WTC11 (cell line): ENCODE measurements around the gene EEFSEC.

Experiments
- AFF4 ChIP-seq: sonication (generic); formaldehyde crosslinking; IDR thresholded peaks from 2 replicates; pipeline ENCODE4 v1.8.1; 2023; ENCODE audit warnings: mild to moderate bottlenecking, missing genetic modification reagents, borderline replicate concordance
- ATF1 ChIP-seq: sonication (generic); formaldehyde crosslinking; IDR thresholded peaks from 2 replicates; pipeline ENCODE4 v1.8.1; 2023; ENCODE audit warnings: mild to moderate bottlenecking, moderate library complexity, missing genetic modification reagents
- CREB1 ChIP-seq: sonication (generic); formaldehyde crosslinking; IDR thresholded peaks from 2 replicates; pipeline ENCODE4 v1.8.0; 2023; ENCODE audit warnings: mild to moderate bottlenecking, missing genetic modification reagents
- CREM ChIP-seq: sonication (generic); formaldehyde crosslinking; IDR thresholded peaks from 2 replicates; pipeline ENCODE4 v1.8.1; 2022; ENCODE audit warnings: mild to moderate bottlenecking, missing genetic modification reagents, moderate library complexity
- CTCF ChIP-seq: fragments of 200-600 bp; IDR thresholded peaks from 2 replicates; pipeline ENCODE4 v1.8.0; 2022; ENCODE audit warnings: antibody characterized with exemption
- E2F1 ChIP-seq: sonication (generic); formaldehyde crosslinking; IDR thresholded peaks from 2 replicates; pipeline ENCODE4 v1.8.0; 2022; ENCODE audit warnings: mild to moderate bottlenecking, missing genetic modification reagents
- ETV6 ChIP-seq: sonication (generic); formaldehyde crosslinking; IDR thresholded peaks from 2 replicates; pipeline ENCODE4 v1.8.1; 2022; ENCODE audit warnings: mild to moderate bottlenecking, missing genetic modification reagents
- RORB ChIP-seq: fragments of 250-450 bp; sonication (Bioruptor Pico); IDR thresholded peaks from 2 replicates; pipeline ENCODE4 v1.9.0; 2021; ENCODE audit warnings: mild to moderate bottlenecking
- ZNF138 ChIP-seq: sonication (generic); formaldehyde crosslinking; conservative IDR thresholded peaks from 2 replicates; pipeline ENCODE4 v1.8.1; 2022; ENCODE audit warnings: mild to moderate bottlenecking, moderate library complexity, missing genetic modification reagents
- TF ChIP-seq, protein P1 (sequence below): sonication (generic); formaldehyde crosslinking; IDR thresholded peaks from 2 replicates; pipeline ENCODE4 v1.8.1; 2022; ENCODE audit warnings: low read depth, missing genetic modification reagents, borderline replicate concordance

DNA sequence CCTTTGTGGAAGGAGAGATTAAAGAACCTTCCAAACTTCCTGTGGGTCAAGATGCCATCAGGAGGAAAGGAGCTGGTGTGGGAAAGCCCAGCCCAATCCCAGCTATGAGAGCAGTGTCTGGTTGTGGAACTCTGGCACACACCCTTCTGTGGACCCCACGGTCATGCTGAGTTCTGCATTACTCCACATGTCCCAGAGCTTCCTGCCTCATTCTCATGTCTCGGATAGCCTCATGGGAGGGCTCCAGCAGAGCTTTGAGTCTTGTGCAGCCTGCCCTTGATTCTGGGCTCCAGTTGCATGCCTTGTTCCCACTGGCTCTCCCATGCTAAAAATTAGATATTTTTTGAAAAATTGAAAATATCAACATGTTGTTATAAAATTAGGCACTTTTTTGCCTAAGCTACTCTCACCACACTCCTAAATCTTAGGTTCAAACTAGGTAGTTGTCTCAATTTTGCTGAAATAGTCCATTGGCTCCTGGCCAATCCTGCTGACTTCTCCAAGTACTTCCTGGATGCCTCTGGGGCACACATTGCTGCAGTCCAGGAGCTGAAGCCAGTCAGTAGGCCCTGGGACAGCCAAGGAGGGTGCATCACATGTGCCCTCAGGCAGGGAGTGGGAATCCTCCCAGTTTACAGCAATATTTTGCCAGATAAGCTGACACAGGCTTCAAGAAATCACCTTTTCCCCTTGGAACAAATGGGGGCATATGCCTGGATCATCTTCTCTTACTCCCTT is 144.3 kb downstream of the EEFSEC start:
- TF ChIP-seq ETV6: no peak
- TF ChIP-seq RORB (CRISPR knock-in tag): no peak
- no peak for TF ChIP-seq CREB1
- no peak for TF ChIP-seq CTCF
- TF ChIP-seq ZNF138 (CRISPR knock-in tag): no peak
- TF ChIP-seq CREM (CRISPR knock-in tag): no peak
- no peak for TF ChIP-seq E2F1
- no peak for TF ChIP-seq AFF4 (CRISPR knock-in tag)
- TF ChIP-seq, protein P1, sequence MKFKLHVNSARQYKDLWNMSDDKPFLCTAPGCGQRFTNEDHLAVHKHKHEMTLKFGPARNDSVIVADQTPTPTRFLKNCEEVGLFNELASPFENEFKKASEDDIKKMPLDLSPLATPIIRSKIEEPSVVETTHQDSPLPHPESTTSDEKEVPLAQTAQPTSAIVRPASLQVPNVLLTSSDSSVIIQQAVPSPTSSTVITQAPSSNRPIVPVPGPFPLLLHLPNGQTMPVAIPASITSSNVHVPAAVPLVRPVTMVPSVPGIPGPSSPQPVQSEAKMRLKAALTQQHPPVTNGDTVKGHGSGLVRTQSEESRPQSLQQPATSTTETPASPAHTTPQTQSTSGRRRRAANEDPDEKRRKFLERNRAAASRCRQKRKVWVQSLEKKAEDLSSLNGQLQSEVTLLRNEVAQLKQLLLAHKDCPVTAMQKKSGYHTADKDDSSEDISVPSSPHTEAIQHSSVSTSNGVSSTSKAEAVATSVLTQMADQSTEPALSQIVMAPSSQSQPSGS (CRISPR knock-in tag): no peak
- TF ChIP-seq ATF1 (CRISPR knock-in tag): no peak
